ENCODE results near the gene CHN1.

Gene CHN1

DNA sequence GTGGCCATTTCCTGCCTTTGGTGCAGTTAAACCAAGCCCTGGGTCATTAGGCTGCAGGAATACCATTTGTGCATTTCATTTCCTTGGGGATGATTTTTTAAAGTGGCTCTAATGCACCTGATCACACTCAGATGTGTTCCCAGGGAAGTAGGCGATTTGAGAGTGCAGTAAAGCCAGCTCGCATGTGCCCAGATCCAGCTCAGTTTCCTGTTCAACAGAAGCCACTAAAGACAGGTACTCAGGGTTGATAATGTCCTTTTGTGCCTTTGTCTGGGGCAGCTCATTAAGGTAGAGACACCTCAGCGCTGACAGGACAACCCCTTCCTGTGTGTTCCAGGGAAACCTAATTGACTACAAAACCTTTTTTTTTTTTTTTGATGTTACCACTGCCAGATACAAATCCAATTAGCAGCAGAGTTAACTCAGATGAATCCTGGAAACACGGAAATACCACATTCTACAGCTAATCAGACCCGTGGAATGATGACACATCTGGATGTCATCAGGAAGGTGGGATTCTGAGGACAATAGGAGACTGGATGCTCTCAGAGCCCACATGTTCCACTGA is 225.7 kb downstream of the CHN1 start:
- Histone ChIP-seq H3K79me2 (ENCODE audit: control insufficient read depth, low read length) (no peaks in the 10 kb centered on the region), H4K20me1 (ENCODE audit: control insufficient read depth, insufficient read depth, low read depth, low read length) (no peaks in the 10 kb centered on the region), H3K4me3 (ENCODE audit: low read length) (no peak overlapping the region), H3K4me2 (ENCODE audit: low read length) (no peak overlapping the region), H3K36me3 (ENCODE audit: control insufficient read depth, low read length) (no peaks in the 10 kb centered on the region), H3K9me2 (replicated peaks; ENCODE audit: control insufficient read depth, low read length) (no peaks in the 10 kb centered on the region), H3F3A (ENCODE audit: control insufficient read depth, insufficient read depth) (no peaks in the 10 kb centered on the region), H3K4me1 (ENCODE audit: control insufficient read depth, low read length) (peaks cover 3% of the 10 kb centered on the region), H3K27ac (ENCODE audit: low read depth, low read length) (no peak overlapping the region), H3K27me3 (ENCODE audit: control insufficient read depth, low read length) (no peaks in the 10 kb centered on the region; the same call in 1 of the 2 replicates), H3K9me3 (ENCODE audit: control insufficient read depth, insufficient read depth, low read length) (no peaks in the 10 kb centered on the region)
- TF ChIP-seq EZH2phosphoT487 (IDR thresholded peaks at IDR 0.05; ENCODE audit: borderline replicate concordance, low read length) (no peak), CTCF (IDR thresholded peaks at IDR 0.05; ENCODE audit: low read depth, low read length, poor library complexity, severe bottlenecking) (no peak)

GRCh38 chr2:174778085-174778981 is 226.8 kb downstream of the CHN1 start:
- Histone ChIP-seq H3K36me3 (ENCODE audit: control insufficient read depth, low read length) (no peaks in the 10 kb centered on the region), H3K9me3 (ENCODE audit: control insufficient read depth, insufficient read depth, low read length) (no peaks in the 10 kb centered on the region), H3K27me3 (ENCODE audit: control insufficient read depth, low read length) (no peaks in the 10 kb centered on the region; the same call in 1 of the 2 replicates), H3K4me2 (ENCODE audit: low read length) (no peak overlapping the region), H3K4me3 (ENCODE audit: low read length) (no peak overlapping the region), H3K9me2 (replicated peaks; ENCODE audit: control insufficient read depth, low read length) (no peaks in the 10 kb centered on the region), H3K79me2 (ENCODE audit: control insufficient read depth, low read length) (no peaks in the 10 kb centered on the region), H3K27ac (ENCODE audit: low read depth, low read length) (no peak overlapping the region), H3K4me1 (ENCODE audit: control insufficient read depth, low read length) (peaks cover 3% of the 10 kb centered on the region), H4K20me1 (ENCODE audit: control insufficient read depth, insufficient read depth, low read depth, low read length) (no peaks in the 10 kb centered on the region), H3F3A (ENCODE audit: control insufficient read depth, insufficient read depth) (no peaks in the 10 kb centered on the region)
- TF ChIP-seq EZH2phosphoT487 (IDR thresholded peaks at IDR 0.05; ENCODE audit: borderline replicate concordance, low read length): no peak
- TF ChIP-seq CTCF (IDR thresholded peaks at IDR 0.05; ENCODE audit: low read depth, low read length, poor library complexity, severe bottlenecking): no peak

- no peaks in the 10 kb centered on the region for H3F3A ChIP-seq (ENCODE audit: control insufficient read depth, insufficient read depth)
- H3K27ac ChIP-seq (ENCODE audit: low read depth, low read length): no peak overlapping the region
- no peaks in the 10 kb centered on the region for H3K9me3 ChIP-seq (ENCODE audit: control insufficient read depth, insufficient read depth, low read length)
- no peaks in the 10 kb centered on the region for H4K20me1 ChIP-seq (ENCODE audit: control insufficient read depth, insufficient read depth, low read depth, low read length)
- no peaks in the 10 kb centered on the region for H3K79me2 ChIP-seq (ENCODE audit: control insufficient read depth, low read length)
- H3K27me3 ChIP-seq (ENCODE audit: control insufficient read depth, low read length): no peaks in the 10 kb centered on the region; the same call in 1 of the 2 replicates
- H3K9me2 ChIP-seq (replicated peaks; ENCODE audit: control insufficient read depth, low read length): no peaks in the 10 kb centered on the region
- no peaks in the 10 kb centered on the region for H3K36me3 ChIP-seq (ENCODE audit: control insufficient read depth, low read length)
- H3K4me3 ChIP-seq (ENCODE audit: low read length): no peak overlapping the region
- no peak for TF ChIP-seq CTCF (IDR thresholded peaks at IDR 0.05; ENCODE audit: low read depth, low read length, poor library complexity, severe bottlenecking)
- peaks cover 3% of the 10 kb centered on the region for H3K4me1 ChIP-seq (ENCODE audit: control insufficient read depth, low read length)
- no peak overlapping the region for H3K4me2 ChIP-seq (ENCODE audit: low read length)
These were observed 227.7 kb downstream of the CHN1 start for GRCh38 chr2:174777347-174778084.
